Gastrocnemius medialis (tissue), 4 donors: ENCODE results near the gene RXRA. TPM values are rescaled to one million over a fixed set of nuclear protein-coding genes. Genes with fewer than 3 reads are reported as not detected.

Experiments
- ATAC-seq, 2 donors: fragments of 150-250 bp; one replicate each; pipeline ENCODE4 v1.9.1; 2016
- DNase-seq, 2 donors: peaks; one replicate each; pipeline ENCODE4 v3.0.0-alpha.2; 2019
- H3K27ac ChIP-seq, 4 donors: fragments of 200-600 bp; sonication (generic); 1 replicate in 1 of 4; 2 replicates in 3 of 4; pipeline ENCODE4 v1.5.1; 2016 to 2018; ENCODE audit warnings: mild to moderate bottlenecking in 2 of 4, moderate library complexity in 1 of 4
- H3K27me3 ChIP-seq, 3 donors: fragments of 200-600 bp; sonication (generic) in 2 of 3; 1 replicate in 1 of 3; 2 replicates in 2 of 3; pipeline versions ENCODE4 v1.5.1 to v1.6.0; 2016 to 2019; ENCODE audit warnings: mild to moderate bottlenecking in 1 of 3, moderate library complexity in 1 of 3
- H3K36me3 ChIP-seq, 2 donors: fragments of 200-600 bp; sonication (generic) in 1 of 2; one replicate each; pipeline ENCODE4 v1.5.1; 2017 to 2018
- H3K4me1 ChIP-seq, 2 donors: fragments of 200-600 bp; sonication (generic) in 1 of 2; one replicate each; pipeline ENCODE4 v1.5.1; 2016 to 2017; ENCODE audit warnings: mild to moderate bottlenecking in 2 of 2
- H3K4me3 ChIP-seq, 4 donors: fragments of 200-600 bp; sonication (generic) in 3 of 4; 1 replicate in 1 of 4; 2 replicates in 3 of 4; pipeline ENCODE4 v1.5.1; 2016 to 2019; ENCODE audit warnings: mild to moderate bottlenecking in 2 of 4
- H3K9me3 ChIP-seq, 3 donors: fragments of 200-600 bp; sonication (generic) in 2 of 3; 1 replicate in 1 of 3; 2 replicates in 2 of 3; pipeline ENCODE4 v1.5.1; 2016 to 2019
- CTCF ChIP-seq, 5 experiments: fragments of 450-650 bp in 3 of 5; fragments of 200-600 bp in 2 of 5; sonication (generic) in 2 of 5; IDR thresholded peaks in 4 of 5; conservative IDR thresholded peaks in 1 of 5; 1 replicate in 4 of 5; 2 replicates in 1 of 5; pipeline ENCODE4 v1.5.1; 2016 to 2019; ENCODE audit warnings: antibody characterized with exemption in 5 of 5, mild to moderate bottlenecking in 3 of 5, moderate library complexity in 3 of 5
- POLR2A ChIP-seq, 2 donors: fragments of 450-650 bp; IDR thresholded peaks; one replicate each; pipeline ENCODE4 v1.6.1; 2017; ENCODE audit warnings: antibody characterized with exemption in 2 of 2, mild to moderate bottlenecking in 2 of 2, moderate library complexity in 2 of 2
- in situ Hi-C, 4 donors: fragments of 200-750 bp; cut with MboI; loops; one replicate each; pipeline versions ENCODE4 v1.15.0 to v1.8.0; 2017; ENCODE audit warnings: low sequenced_read_pairs in 4 of 4
- intact Hi-C: fragments of 100-400 bp; cut with DNase I; formaldehyde crosslinking; loops from one replicate; pipeline ENCODE4 v1.15.1; 2023; ENCODE audit warnings: low total_unique reads
- total RNA-seq, 4 donors: library from RNA; depleted of rRNA; stranded (reverse); fragments of >200 nt; gene quantifications; one replicate each; pipeline versions ENCODE4 v1.1.0 to v1.2.3, GENCODE V29; 2016

RXRA gene
- total RNA-seq, 4 donors from 2014 or later, result 70.8 to 224 (median 160) TPM

DNA sequence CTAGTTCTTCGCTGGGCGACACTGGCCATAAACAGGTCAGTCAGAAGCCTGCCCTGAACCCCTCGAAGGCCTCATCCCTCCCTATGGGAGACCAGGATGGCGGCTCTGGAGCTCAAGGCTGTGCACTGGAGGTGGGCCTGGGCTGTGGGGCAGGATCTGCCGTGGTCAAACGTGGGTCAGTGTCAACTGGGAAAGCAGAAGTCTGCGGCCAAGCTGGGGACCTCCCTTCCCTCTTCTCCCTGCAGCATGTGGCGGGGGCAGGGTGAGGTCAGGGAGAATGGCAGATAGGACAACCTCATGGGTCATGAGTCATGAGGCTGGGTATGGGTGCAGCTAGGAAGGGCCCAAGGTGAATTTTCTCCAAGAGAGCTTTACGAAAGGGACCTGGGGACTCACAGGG lies 132.9 kb downstream of the RXRA start:
- intact Hi-C loops, result no loop called here
- DNase-seq, result no peak

DNA sequence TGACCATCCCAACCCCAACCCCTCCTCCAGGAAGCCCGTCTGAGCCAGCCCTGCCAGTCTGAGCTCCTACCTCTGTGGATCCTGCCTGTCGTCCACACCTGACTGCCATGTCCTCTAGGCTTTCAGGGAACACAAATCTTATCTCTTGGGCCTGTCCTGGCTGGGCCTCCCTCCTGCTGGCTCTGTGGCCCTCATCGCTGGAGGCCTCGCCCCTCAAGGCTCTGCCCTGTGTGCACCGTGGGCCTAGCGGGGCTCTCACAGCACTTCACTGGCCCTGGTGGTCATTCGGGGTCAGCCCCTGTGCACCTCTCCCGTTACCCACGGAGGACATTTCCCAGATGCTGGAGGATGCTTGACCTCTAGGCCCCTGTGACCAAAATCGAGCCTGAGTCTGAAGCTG lies 133.3 kb downstream of the RXRA start:
- H3K4me1 ChIP-seq, result peaks cover 15 to 23% of the 10 kb centered on the region in 2 donors
- no peaks in the 10 kb centered on the region for H3K36me3 ChIP-seq
- H3K27me3 ChIP-seq, result peaks cover 0 to 3% (median 0%) of the 10 kb centered on the region in 3 donors
- intact Hi-C loops (no loop called here), in situ Hi-C loops (loop anchor here in 1 of 4 donors (25.0 kb wide), 1 partner anchor 278 kb away; no protein-coding TSS in a partner anchor)
- DNase-seq (no peak), ATAC-seq (no peak)
- TF ChIP-seq POLR2A (IDR thresholded peaks at IDR 0.05) (no peak), CTCF (IDR thresholded peaks at IDR 0.05 in 4 of 5, conservative IDR thresholded peaks at IDR 0.05 in 1 of 5) (no peak)
- H3K9me3 ChIP-seq, result no peaks in the 10 kb centered on the region
- no peak overlapping the region for H3K27ac ChIP-seq
- H3K4me3 ChIP-seq, result no peak overlapping the region

More for the DNA sequence above, 132.9 kb downstream of the RXRA start:
- Histone ChIP-seq H3K36me3 (no peaks in the 10 kb centered on the region), H3K4me3 (no peak overlapping the region), H3K27me3 (peaks cover 0 to 3% (median 0%) of the 10 kb centered on the region in 3 donors), H3K4me1 (peaks cover 15 to 23% of the 10 kb centered on the region in 2 donors), H3K27ac (no peak overlapping the region), H3K9me3 (no peaks in the 10 kb centered on the region)
- TF ChIP-seq CTCF (IDR thresholded peaks at IDR 0.05 in 4 of 5, conservative IDR thresholded peaks at IDR 0.05 in 1 of 5), result no peak
- no peak for TF ChIP-seq POLR2A (IDR thresholded peaks at IDR 0.05)
- no peak for ATAC-seq
- in situ Hi-C loops, result loop anchor here in 1 of 4 donors (25.0 kb wide), 1 partner anchor 278 kb away; no protein-coding TSS in a partner anchor

- in situ Hi-C loops, result loop anchor here in 1 of 4 donors (25.0 kb wide), 1 partner anchor 277 kb away; no protein-coding TSS in a partner anchor
- no peak for DNase-seq
- intact Hi-C loops, result no loop called here
- H3K4me1 ChIP-seq, result peaks cover 15 to 23% of the 10 kb centered on the region in 2 donors
- peaks cover 0 to 3% (median 0%) of the 10 kb centered on the region in 3 donors for H3K27me3 ChIP-seq
- H3K27ac ChIP-seq, result no peak overlapping the region
- no peaks in the 10 kb centered on the region for H3K36me3 ChIP-seq
- H3K4me3 ChIP-seq, result no peak overlapping the region
- H3K9me3 ChIP-seq, result no peaks in the 10 kb centered on the region
- ATAC-seq, result no peak
- no peak for TF ChIP-seq CTCF (IDR thresholded peaks at IDR 0.05 in 4 of 5, conservative IDR thresholded peaks at IDR 0.05 in 1 of 5)
- no peak for TF ChIP-seq POLR2A (IDR thresholded peaks at IDR 0.05)
Observed at GRCh38 chr9:134460206-134460605, 134.0 kb downstream of the RXRA start.

GRCh38 chr9:134460896-134461295 lies 134.6 kb downstream of the RXRA start:
- no peak overlapping the region for H3K27ac ChIP-seq
- H3K27me3 ChIP-seq, result peaks cover 0 to 3% (median 0%) of the 10 kb centered on the region in 3 donors
- ATAC-seq (no peak), DNase-seq (no peak)
- H3K4me1 ChIP-seq, result peaks cover 8 to 16% of the 10 kb centered on the region in 2 donors
- H3K36me3 ChIP-seq, result no peaks in the 10 kb centered on the region
- intact Hi-C loops (no loop called here), in situ Hi-C loops (loop anchor here in 1 of 4 donors (25.0 kb wide), 1 partner anchor 276 kb away; no protein-coding TSS in a partner anchor)
- TF ChIP-seq CTCF (IDR thresholded peaks at IDR 0.05 in 4 of 5, conservative IDR thresholded peaks at IDR 0.05 in 1 of 5) (no peak), POLR2A (IDR thresholded peaks at IDR 0.05) (no peak)
- H3K9me3 ChIP-seq, result no peaks in the 10 kb centered on the region
- no peak overlapping the region for H3K4me3 ChIP-seq
